PFSK-1 (cell line): ENCODE measurements around the gene H19.

Experiments used
- POLR2AphosphoS5 ChIP-seq: IDR thresholded peaks from 2 replicates; pipeline ENCODE4 v1.6.1; 2012; ENCODE audit warnings: low read depth, mild to moderate bottlenecking, control low read depth, low read length, moderate library complexity
- SIN3A ChIP-seq: IDR thresholded peaks from 2 replicates; pipeline ENCODE4 v1.6.1; 2012; ENCODE audit warnings: mild to moderate bottlenecking, low read length, moderate library complexity, borderline replicate concordance; ENCODE audit not compliant: insufficient read depth
- TAF1 ChIP-seq: IDR thresholded peaks from 2 replicates; pipeline ENCODE4 v1.6.1; 2012; ENCODE audit warnings: low read length, control low read depth, borderline replicate concordance; ENCODE audit not compliant: insufficient read depth

DNA sequence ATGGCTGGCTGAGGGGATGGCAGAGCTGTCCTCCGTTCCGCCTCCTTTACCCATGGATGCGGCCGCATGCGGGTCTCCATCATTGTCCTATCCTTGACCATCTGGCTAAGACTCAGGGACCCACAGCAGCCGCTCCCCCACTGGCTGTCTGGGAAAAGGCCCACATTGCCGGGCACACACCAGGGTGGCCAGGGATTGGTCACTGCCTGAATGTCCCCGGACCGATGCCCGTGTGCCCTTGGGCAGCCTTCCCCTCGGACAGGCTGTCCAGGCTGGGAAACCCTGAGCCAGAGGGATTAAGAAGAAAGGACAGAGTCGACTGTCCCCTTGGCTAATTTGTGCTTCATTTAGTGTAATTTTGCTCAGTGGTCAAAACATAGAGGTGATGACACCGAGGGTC is 22.5 kb downstream of the H19 start:
- no peak for TF ChIP-seq POLR2AphosphoS5
- no peak for TF ChIP-seq TAF1
- TF ChIP-seq SIN3A = no peak
